Embryonic facial prominence (tissue), 1 donor: ENCODE data around the gene FOXO3.
A peak's percentile ranks its signal among the peaks of the same experiment; 100 is the strongest.
"Not testable (repeated sequence)": the region's sequence is repeated elsewhere in the genome, so short reads cannot be mapped to it uniquely, and the experiment has no call there.

Experiments
- DNase-seq: peaks from one replicate; pipeline ENCODE4 v3.0.0-alpha.2; 2016; ENCODE audit errors: extremely low spot score

FOXO3 gene

GRCh38 chr6:108555399-108556052, 5.2 kb upstream of the FOXO3 start:
- DNase-seq = no peak

GRCh38 chr6:108556250-108556649, 4.5 kb upstream of the FOXO3 start:
- no peak for DNase-seq

- DNase-seq = peak; percentile 20
Observed at GRCh38 chr6:108556866-108557493, 3.7 kb upstream of the FOXO3 start.

GRCh38 chr6:108557494-108558371, 3.0 kb upstream of the FOXO3 start:
- peak; percentile 74 for DNase-seq

GRCh38 chr6:108558372-108559096, 2.2 kb upstream of the FOXO3 start:
- peak; percentile 99 for DNase-seq

- DNase-seq = peak; percentile 88
Observed at GRCh38 chr6:108559097-108559883, 1.4 kb upstream of the FOXO3 start.

- DNase-seq = peak; percentile 77
Observed at GRCh38 chr6:108559884-108560462, 744 bp upstream of the FOXO3 start.

- not testable (repeated sequence) for DNase-seq
Observed at GRCh38 chr6:108561309-108561647, 561 bp downstream of the FOXO3 start.

GRCh38 chr6:108561742-108562502, 1.2 kb downstream of the FOXO3 start:
- no peak for DNase-seq

- DNase-seq = peak; percentile 47
Observed at GRCh38 chr6:108562503-108562993, 1.8 kb downstream of the FOXO3 start.

- no peak for DNase-seq
Observed at GRCh38 chr6:108563292-108563691, 2.6 kb downstream of the FOXO3 start.

- no peak for DNase-seq
Observed at GRCh38 chr6:108564178-108564577, 3.5 kb downstream of the FOXO3 start.

- no peak for DNase-seq
Observed at GRCh38 chr6:108565091-108565766, 4.5 kb downstream of the FOXO3 start.

GRCh38 chr6:108565893-108566292, 5.2 kb downstream of the FOXO3 start:
- DNase-seq = no peak

GRCh38 chr6:108566406-108566805, 5.7 kb downstream of the FOXO3 start:
- DNase-seq = no peak

- no peak for DNase-seq
Observed at GRCh38 chr6:108568101-108568500, 7.4 kb downstream of the FOXO3 start.

GRCh38 chr6:108568551-108569305, 8.0 kb downstream of the FOXO3 start:
- DNase-seq = no peak

- DNase-seq = no peak
Observed at GRCh38 chr6:108570517-108570916, 9.8 kb downstream of the FOXO3 start.
